Stimulated activated CD4-positive, alpha-beta T cell treated with anti-CD3 and anti-CD28 coated beads, TNF-alpha, amount 100 ng/mL, for 4 hours (primary cell): ENCODE data around the gene DIS3L2.

Experiments used
- DNase-seq, 3 experiments: peaks; one replicate each; pipeline ENCODE4 v3.0.0-alpha.2; 2020; ENCODE audit warnings: low read depth in 3 of 3

Gene DIS3L2

DNA sequence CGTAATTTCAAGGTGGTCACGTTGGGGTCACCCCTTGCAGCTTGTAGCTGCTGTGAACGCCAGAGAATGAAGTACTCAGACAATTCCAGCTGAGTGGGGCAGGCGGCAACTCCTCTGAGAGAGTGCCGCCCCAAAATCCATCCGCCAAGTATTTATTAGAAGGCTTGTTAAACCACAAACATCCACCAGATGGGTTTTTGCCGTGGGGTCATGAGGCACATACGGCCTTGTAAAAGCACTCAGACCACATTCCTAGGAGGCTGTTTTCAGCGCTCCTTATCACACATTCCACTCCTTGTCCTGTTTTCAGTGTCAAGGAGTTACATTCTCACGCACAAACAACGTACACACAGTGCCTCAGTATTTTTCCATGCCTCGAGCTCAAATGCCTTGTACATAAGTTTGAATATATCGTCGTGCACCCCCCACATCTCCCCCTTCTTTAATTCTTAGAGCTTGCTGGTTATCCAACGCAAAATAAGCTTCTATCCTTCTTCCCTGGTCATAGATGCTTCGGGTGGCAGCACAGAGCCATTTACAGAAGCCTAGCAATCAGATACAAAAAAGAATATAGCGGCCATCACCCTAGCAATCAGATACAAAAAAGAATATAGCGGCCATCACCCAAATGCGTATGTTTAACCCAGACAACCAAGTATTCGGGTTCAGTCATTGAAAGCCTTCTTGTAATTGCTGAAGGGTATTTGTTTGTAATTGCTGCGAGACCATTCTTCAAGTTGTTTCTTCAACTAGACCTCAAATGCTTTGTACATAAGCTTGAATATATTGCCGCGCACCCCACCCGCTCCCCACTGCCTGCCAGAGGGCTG is 424.4 kb downstream of the DIS3L2 start:
- no peak for DNase-seq

DNA sequence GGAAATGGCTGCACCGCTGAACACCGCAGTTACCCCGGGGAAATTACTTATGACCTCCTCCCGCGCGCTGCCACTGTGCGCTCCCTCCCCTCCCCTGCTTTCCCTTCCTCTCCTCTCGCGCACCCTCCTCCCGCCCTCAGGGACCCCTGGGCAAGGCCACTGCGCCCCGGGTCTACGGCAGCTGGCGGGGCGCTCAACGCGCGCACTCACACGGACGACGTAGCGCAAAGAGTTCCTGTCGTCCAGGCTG is 424.9 kb downstream of the DIS3L2 start:
- DNase-seq: no peak
